GM23338 (cell line): ENCODE measurements around the gene ZFYVE21. TPM values are rescaled to one million over a fixed set of nuclear protein-coding genes. Genes with fewer than 3 reads are reported as not detected.

Experiments used
- ATAC-seq: fragments of 200-7000 bp; cut with Tn5 transposase; 3 replicates; pipeline ENCODE4 v1.9.1; 2020
- DNase-seq: peaks from one replicate; pipeline ENCODE4 v3.0.0-alpha.2; 2015; ENCODE audit warnings: low spot score
- H2AFZ ChIP-seq: fragments of 200-600 bp; sonication (generic); 2 replicates; pipeline ENCODE4 v1.8.0; 2016; ENCODE audit warnings: antibody characterized with exemption, mild to moderate bottlenecking, moderate library complexity
- H3F3A ChIP-seq: fragments of 200-600 bp; sonication (generic); replicated peaks from 2 replicates; pipeline ENCODE4 v1.8.0; 2017; ENCODE audit warnings: antibody characterized with exemption, mixed run types, low read depth
- H3K27ac ChIP-seq: fragments of 200-600 bp; sonication (generic); 2 replicates; pipeline ENCODE4 v1.6.1; 2016; ENCODE audit warnings: low read depth
- H3K27me3 ChIP-seq: fragments of 200-600 bp; sonication (generic); 2 replicates; pipeline ENCODE4 v1.8.0; 2016; ENCODE audit warnings: mild to moderate bottlenecking, mixed run types, moderate library complexity; ENCODE audit not compliant: insufficient read depth
- H3K36me3 ChIP-seq: fragments of 200-600 bp; sonication (generic); 2 replicates; pipeline ENCODE4 v1.8.0; 2016; ENCODE audit warnings: mild to moderate bottlenecking; ENCODE audit not compliant: insufficient read depth
- H3K4me1 ChIP-seq: fragments of 200-600 bp; sonication (generic); 2 replicates; pipeline ENCODE4 v1.8.0; 2016; ENCODE audit warnings: mild to moderate bottlenecking, moderate library complexity; ENCODE audit not compliant: insufficient read depth
- H3K4me2 ChIP-seq: fragments of 200-600 bp; sonication (generic); 2 replicates; pipeline ENCODE4 v1.7.1; 2017; ENCODE audit warnings: mixed run types
- H3K4me3 ChIP-seq: fragments of 200-600 bp; sonication (generic); 2 replicates; pipeline ENCODE4 v1.6.1; 2016; ENCODE audit warnings: mixed run types
- H3K79me2 ChIP-seq: fragments of 200-600 bp; sonication (generic); replicated peaks from 2 replicates; pipeline ENCODE4 v1.8.0; 2017; ENCODE audit warnings: mild to moderate bottlenecking; ENCODE audit not compliant: insufficient read depth
- H3K9me2 ChIP-seq: fragments of 200-600 bp; sonication (generic); 2 replicates; pipeline ENCODE4 v1.8.0; 2017; ENCODE audit not compliant: insufficient read depth
- H4K20me1 ChIP-seq: fragments of 200-600 bp; sonication (generic); replicated peaks from 2 replicates; pipeline ENCODE4 v1.8.0; 2017; ENCODE audit warnings: mild to moderate bottlenecking; ENCODE audit not compliant: insufficient read depth
- H3K27ac Mint-ChIP-seq: 2 replicates; pipeline ENCODE4 v1.8.0; 2020; ENCODE audit warnings: inconsistent platforms, mild to moderate bottlenecking, moderate library complexity, mixed read lengths
- H3K27me3 Mint-ChIP-seq: 3 replicates; pipeline ENCODE4 v1.8.0; 2022; ENCODE audit warnings: low read depth, mild to moderate bottlenecking, moderate library complexity, mixed read lengths, inconsistent platforms; ENCODE audit not compliant: insufficient read depth, poor library complexity
- H3K36me3 Mint-ChIP-seq: 3 replicates; pipeline ENCODE4 v1.8.0; 2021; ENCODE audit warnings: low read depth, mild to moderate bottlenecking, inconsistent platforms, moderate library complexity, mixed read lengths
- H3K4me1 Mint-ChIP-seq: 3 replicates; pipeline ENCODE4 v1.8.0; 2020; ENCODE audit warnings: mild to moderate bottlenecking, inconsistent platforms, mixed read lengths
- H3K4me3 Mint-ChIP-seq: 3 replicates; pipeline ENCODE4 v1.8.0; 2021; ENCODE audit warnings: moderate library complexity, mild to moderate bottlenecking, inconsistent platforms, mixed read lengths
- H3K9me3 Mint-ChIP-seq: 3 replicates; pipeline ENCODE4 v1.8.0; 2020; ENCODE audit warnings: moderate library complexity, mild to moderate bottlenecking, inconsistent platforms, mixed read lengths
- EZH2 ChIP-seq: fragments of 200-600 bp; sonication (generic); IDR thresholded peaks from one replicate; pipeline ENCODE4 v1.8.0; 2017; ENCODE audit warnings: antibody characterized with exemption, mild to moderate bottlenecking, low read depth; ENCODE audit not compliant: unreplicated experiment
- EZH2phosphoT487 ChIP-seq: fragments of 200-600 bp; sonication (generic); IDR thresholded peaks from one replicate; pipeline ENCODE4 v1.8.1; 2018; ENCODE audit warnings: antibody characterized with exemption; ENCODE audit not compliant: unreplicated experiment
- JUNB ChIP-seq: IDR thresholded peaks from one replicate; pipeline ENCODE4 v1.6.1; 2016; ENCODE audit warnings: antibody characterized with exemption; ENCODE audit not compliant: unreplicated experiment
- POLR2AphosphoS5 ChIP-seq: IDR thresholded peaks from 2 replicates; pipeline ENCODE4 v1.6.1; 2016; ENCODE audit warnings: antibody characterized with exemption, low read depth
- STAT1 ChIP-seq: IDR thresholded peaks from one replicate; pipeline ENCODE4 v1.6.1; 2016; ENCODE audit warnings: antibody characterized with exemption; ENCODE audit not compliant: unreplicated experiment
- ZNF114 ChIP-seq: fragments of 250-450 bp; sonication (Bioruptor Pico); IDR thresholded peaks from 2 replicates; pipeline ENCODE4 v1.5.0; 2020; ENCODE audit warnings: mild to moderate bottlenecking, moderate library complexity
- ZNF462 ChIP-seq: fragments of 250-450 bp; sonication (Bioruptor Pico); IDR thresholded peaks from 2 replicates; pipeline ENCODE4 v1.5.0; 2020; ENCODE audit warnings: mild to moderate bottlenecking, moderate library complexity
- polyA plus RNA-seq: library from polyadenylated mRNA; unstranded; fragments of >200 nt; fragmentation: Nextera tagmentation; extraction: Ambion mirVana; gene quantifications from 2 replicates; pipeline ENCODE4 v1.2.1, GENCODE V29; 2016
- total RNA-seq: library from RNA; depleted of rRNA; stranded (reverse); fragments of >200 nt; shearing (Covaris generic); gene quantifications from 2 replicates; pipeline ENCODE4 v1.2.3, GENCODE V29; 2014

The ZFYVE21 gene
- total and polyA plus RNA-seq, 2 experiments from 2014 or later = 88.0 to 89.6 TPM

- Histone ChIP-seq H3K9me2 (no peaks in the 10 kb centered on the region), H3K36me3 (0 out of 2 replicates have a peak, but pooled peaks cover 5% of the 10 kb centered on the region), H3K4me3 (no peak overlapping the region), H3K27ac (no peak overlapping the region), H3K4me2 (no peak overlapping the region), H3K79me2 (peaks cover 18% of the 10 kb centered on the region), H2AFZ (no peak overlapping the region), H4K20me1 (peaks cover 24% of the 10 kb centered on the region), H3F3A (peaks cover 20% of the 10 kb centered on the region), H3K27me3 (no peaks in the 10 kb centered on the region), H3K4me1 (peaks cover 11% of the 10 kb centered on the region)
- ATAC-seq (no peak), DNase-seq (no peak)
- Mint-ChIP-seq H3K27me3 (peaks cover 23% of the 10 kb centered on the region), H3K27ac (peak overlapping the region; percentile 37; the same call in 1 of the 2 replicates), H3K36me3 (peaks cover 40% of the 10 kb centered on the region), H3K4me1 (peaks cover 30% of the 10 kb centered on the region), H3K9me3 (no peaks in the 10 kb centered on the region), H3K4me3 (no peak overlapping the region)
- TF ChIP-seq ZNF462 (no peak), ZNF114 (no peak), JUNB (no peak), STAT1 (no peak), POLR2AphosphoS5 (no peak), EZH2 (no peak), EZH2phosphoT487 (no peak)
Observed at GRCh38 chr14:103709814-103710213, 5.8 kb upstream of the ZFYVE21 start.
